GM18505 (cell line): ENCODE results near the gene F8.
"Not testable (repeated sequence)": the region's sequence is repeated elsewhere in the genome, so short reads cannot be mapped to it uniquely, and the experiment has no call there.

Experiments
- ATAC-seq: cut with Tn5 transposase; IDR thresholded peaks from one replicate; pipeline ENCODE4 v1.9.1; 2021; ENCODE audit not compliant: unreplicated experiment
- POLR2A ChIP-seq: IDR thresholded peaks from 4 replicates; pipeline ENCODE4 v1.6.1; 2011; ENCODE audit warnings: borderline replicate concordance; ENCODE audit not compliant: insufficient read depth, insufficient read length; ENCODE audit errors: extremely low read depth

Gene F8

DNA sequence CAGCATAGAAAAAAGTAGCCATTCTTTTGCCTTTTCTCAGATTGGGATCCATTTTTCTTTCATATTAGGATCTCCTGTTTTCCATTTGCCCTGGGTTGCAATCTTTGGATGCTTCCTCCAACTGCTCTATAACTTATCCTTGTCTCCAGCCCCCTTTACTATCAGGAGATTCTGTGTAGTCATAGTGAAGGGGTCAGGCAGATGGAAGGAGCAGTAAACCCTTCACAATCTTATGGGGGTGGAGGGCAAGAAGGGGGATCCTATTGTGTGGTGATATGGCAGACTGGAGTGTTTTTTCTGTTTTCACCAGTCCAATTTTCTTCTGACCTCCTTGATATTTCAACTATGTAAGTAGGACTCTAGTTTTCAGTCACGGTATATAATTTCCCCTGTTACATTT is 186.4 kb downstream of the F8 start:
- TF ChIP-seq POLR2A = no peak
- ATAC-seq = no peak

DNA sequence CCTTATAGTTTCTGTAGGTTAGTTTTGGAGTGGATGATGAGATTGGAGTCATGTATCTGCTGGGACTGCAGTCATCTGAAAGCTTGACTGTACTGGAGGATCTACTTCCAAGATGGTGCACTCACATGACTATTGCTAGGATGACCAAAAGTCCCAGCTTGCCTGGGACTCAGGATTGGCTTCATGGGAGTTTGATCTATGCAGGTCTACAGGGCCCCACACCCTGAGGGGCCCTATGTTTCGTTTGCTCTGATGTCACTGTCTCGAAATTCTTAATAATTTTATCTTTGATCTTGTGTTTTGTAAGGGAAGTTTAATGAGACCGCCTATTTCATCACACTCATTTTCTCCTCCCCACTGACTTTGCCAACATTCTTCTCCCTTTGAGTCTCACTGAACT is 188.0 kb downstream of the F8 start, which contains the start of gene SMIM9:
Gene SMIM9 (minus strand): TSS at position 101 of the 400 bp plus-strand sequence. CDS start 3,806 bp downstream, outside the sequence.
- no peak for TF ChIP-seq POLR2A
- no peak for ATAC-seq

DNA sequence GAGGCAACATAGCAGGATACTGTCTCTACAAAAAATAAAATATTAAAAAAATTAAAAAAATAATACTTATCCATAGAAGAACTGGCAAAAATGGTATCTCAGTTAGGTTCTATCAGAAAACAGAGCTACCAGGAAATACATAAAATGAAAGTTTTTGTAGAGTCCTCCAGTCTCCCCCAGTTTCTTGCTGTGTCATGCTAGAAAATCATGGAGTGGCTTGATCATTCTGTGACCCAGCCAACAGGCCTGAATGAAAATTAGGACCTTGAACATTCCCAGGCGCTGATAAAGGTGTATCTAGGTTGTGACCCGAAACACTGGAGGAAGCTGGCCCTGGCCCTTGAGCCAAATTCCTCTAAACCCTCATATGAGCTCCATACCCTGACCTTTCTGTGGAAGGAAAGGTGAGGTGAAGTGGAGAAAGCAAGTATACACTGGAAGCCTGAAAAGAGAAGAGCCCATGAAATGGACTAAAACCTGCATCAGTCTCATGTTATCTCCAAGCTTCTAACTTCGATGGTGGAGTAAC is 188.7 kb downstream of the F8 start:
- ATAC-seq = no peak
- TF ChIP-seq POLR2A = no peak

DNA sequence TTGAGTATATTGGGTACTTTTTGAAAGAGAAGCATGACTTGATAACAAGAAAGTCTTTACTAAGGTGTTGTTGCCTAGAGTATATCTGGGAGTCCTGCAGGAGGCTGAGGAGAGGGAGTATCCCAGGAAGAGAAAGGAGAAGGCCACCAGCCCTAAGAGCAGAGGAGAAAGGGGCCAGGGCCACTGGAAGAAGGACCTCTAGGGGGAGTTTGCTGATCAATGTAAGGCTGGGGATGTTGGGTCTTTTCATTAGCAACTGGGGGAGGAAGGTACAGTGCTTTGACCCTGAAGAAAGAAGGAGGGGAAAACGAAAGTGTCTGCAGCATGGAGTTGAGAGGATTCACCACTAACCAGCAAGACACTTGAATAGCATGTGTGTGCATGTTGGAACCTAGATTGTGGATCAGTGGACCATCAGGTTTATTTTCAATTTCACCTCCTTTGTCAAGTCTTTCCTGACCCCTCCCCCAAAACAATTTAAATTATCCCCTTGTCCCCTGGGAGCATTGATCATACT is 192.5 kb downstream of the F8 start:
- ATAC-seq = no peak
- no peak for TF ChIP-seq POLR2A

DNA sequence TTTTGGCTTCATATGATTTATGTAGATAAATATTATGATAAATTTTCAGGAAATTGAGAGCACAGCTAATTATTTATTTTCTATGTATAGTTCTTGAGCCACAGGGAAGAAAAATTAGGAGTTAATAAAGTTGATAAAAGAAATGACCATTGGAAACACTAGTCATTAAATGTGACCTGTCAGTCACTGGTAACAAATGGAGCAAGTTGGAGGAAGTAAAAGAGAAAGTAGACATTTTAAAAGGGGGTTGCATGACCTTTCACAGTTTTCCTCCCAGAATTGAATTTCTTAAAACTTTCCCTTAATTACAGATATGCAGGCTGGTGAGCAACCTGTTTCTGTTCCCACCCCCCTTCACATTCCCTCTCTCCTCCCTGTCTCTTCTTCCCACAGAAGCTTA is 193.4 kb downstream of the F8 start:
- no peak for ATAC-seq
- TF ChIP-seq POLR2A = no peak

DNA sequence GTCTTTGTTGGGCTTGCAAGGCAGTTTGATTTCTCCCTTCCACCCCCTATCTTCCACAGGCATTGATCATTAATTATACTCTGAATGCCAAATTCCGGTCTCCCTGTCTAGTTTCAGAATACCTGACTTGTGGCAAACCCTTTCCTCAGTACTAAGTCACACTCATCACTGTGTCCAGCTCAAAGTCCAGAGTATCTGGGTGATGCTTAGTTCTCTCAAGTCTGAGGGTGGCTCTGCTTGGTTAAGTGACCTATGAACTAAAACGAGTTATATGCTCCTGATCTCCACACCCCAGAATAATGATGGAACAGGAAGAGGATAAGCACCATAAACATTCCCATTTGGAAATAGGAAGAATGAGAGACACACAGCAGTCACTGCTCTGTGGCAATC is 194.5 kb downstream of the F8 start:
- ATAC-seq = no peak
- TF ChIP-seq POLR2A = no peak

DNA sequence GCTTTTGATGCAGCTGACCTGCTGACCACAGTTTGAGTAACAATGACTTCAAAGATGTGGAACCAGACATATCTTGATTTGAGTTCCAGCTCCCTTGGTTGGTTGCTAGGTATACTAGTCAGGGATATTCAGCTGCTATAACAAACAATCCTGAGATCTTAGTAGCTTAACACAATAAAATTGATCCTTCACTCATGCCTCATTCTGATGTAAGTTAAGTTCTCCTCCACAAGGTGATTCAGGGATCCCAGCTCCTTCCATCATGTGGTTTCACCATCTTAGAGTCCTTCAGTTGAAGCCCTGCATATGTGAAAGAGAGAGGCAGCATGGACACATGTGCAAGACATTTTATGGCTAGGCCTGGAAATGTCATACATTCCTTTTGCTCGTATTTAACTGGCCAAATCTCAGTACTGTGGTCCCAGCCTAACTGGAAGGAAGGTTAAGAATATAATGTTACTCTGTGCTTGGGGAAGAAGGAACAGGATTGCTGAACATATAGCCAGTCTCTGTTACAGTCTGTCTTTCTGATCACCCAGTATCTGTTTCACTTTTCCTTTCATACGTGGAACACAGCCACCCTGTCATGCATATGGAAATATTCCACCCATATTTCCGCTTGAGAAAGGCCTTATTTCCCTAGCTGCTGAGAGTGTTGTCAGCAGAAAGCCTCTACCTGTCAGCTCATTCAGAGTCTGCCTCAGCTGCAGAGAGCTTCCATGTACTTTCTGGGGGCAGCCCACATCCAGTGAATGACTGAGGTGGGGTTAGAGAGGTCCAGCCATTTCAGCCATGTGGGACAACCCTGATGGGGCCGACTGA is 195.1 kb downstream of the F8 start:
- ATAC-seq = peak; percentile 81
- TF ChIP-seq POLR2A = peak; percentile 28

DNA sequence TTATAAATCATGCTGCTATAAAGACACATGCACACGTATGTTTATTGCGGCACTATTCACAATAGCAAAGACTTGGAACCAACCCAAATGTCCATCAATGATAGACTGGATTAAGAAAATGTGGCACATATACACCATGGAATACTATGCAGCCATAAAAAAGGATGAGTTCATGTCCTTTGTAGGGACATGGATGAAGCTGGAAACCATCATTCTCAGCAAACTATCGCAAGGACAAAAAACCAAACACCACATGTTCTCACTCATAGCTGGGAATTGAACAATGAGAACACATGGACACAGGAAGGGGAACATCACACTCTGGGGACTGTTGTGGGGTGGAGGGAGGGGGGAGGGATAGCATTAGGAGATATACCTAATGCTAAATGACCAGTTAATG is 196.9 kb downstream of the F8 start:
- ATAC-seq = not testable (repeated sequence)

DNA sequence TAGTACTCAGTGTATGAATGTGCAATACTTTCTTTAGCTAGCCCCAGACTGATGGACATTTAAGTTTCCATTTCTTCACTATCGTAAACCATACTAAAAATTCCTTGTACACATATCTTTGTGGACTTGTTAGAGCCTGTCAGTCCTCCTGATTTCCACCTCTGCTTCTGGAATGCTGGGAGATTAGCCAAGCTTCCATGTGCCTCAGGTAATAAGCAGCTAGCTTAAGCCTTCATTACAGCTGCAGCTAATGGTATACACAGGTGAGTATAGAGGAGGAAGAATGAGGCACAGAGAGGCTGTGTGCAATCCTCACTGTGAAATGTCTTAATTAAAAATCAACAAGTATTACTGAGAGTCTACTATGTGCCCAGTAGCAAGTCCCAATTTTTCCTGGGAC is 197.9 kb downstream of the F8 start:
- no peak for TF ChIP-seq POLR2A
- ATAC-seq = no peak

DNA sequence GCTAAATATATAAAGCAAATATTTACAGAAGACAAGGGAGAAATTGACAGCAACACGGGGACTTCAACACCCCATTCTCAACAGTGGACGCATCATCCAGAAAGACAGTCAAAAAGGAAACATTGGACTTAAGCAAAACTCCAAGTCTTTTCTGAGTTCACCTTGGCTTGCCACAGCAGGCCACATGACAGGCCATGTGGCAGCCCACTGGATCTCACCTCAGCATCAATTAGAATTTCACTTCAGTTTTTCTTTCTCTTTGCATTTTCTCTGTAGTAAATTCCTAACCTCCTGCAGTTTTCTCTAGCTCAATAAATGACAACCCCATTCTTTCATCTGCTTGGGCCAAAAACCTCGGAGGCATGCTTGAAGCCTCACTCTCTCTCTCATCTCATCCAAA is 200.5 kb downstream of the F8 start:
- ATAC-seq = no peak

DNA sequence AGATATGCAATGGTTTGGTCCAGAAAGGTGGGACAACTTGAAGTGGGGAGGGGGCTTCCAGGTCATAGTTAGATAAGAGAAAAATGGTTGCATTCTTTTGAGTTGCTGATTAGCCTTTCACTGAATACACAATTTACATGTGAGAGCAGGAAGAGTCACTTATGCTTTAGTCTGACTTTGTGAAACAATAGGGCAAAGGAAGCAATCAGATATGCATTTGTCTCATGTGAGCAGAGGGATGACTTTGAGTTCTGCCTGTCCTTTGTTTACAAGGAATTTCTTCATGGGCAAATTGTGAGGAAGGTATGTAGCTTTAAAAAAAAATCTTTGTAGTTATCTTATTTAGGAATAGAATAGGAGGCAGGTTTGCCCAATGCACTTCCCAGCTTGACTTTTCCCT is 201.0 kb downstream of the F8 start:
- no peak for TF ChIP-seq POLR2A
- no peak for ATAC-seq

More for the DNA sequence above, 200.5 kb downstream of the F8 start:
- no peak for TF ChIP-seq POLR2A

DNA sequence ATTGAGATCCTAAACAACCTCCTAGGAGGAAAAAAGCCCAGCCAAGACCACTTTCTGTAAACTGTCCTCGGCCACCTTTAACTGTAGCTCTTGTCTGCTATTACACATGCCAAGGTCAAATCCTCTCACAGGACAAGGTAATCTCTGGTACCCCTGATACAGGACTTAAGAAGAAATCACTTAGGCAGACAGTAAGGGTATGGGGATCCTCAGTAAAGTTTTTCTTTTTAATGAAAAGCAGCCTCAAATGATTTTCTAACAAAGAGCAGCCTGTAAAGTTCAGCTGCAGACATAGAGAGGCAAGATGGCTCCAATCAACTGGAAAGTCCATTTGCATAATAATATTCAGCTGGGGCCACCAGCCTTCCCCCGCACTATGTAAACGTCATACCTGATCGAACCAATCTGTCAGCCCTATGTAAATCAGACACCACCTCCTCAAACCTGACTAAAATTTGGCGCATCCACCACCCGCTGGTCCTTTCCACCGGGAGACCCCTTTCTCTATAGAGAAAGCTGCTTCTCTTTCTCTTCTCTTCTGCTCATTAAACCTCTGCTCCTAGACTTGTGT is 202.7 kb downstream of the F8 start:
- ATAC-seq = no peak
- no peak for TF ChIP-seq POLR2A

DNA sequence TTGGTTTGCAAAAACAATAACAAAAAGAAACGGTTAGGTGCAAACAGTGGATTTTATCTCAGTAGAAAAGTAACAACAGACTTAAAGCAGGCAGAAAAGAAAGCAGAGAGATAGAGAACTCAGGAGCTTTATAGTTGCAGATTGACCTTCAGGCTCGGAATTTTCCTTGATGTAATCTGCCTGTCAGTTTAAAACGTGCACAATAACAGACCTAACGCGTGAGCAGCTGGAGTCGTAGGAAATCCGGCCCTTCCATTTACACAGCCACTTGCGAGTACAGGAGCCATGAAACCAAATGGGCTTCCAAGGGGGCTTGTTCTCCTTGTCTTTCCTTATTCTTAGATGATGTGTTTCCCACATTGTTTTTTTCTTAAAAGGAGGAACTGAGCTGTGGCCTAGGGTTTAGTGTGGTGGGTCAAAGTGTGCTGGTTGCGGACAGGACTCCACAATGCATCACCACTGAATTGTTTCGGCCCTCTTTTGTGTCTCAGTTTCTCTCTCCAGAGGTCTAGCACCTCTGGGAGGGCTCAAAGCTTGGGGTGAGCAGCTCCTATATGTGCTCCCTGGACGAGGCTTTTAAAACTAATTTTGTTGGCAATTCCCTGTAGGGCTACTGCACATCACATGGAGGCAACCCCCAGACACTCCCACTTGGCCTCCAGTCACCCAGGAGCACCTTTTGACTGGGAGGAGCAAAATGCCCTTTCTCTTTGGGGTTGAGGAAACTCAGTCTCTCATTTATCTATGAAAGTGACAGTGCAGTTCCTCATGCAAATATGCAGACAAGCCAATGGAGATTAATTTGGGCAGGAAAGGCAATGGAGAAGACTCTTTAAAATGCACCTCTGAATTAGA is 203.4 kb downstream of the F8 start:
- ATAC-seq = no peak
- no peak for TF ChIP-seq POLR2A

DNA sequence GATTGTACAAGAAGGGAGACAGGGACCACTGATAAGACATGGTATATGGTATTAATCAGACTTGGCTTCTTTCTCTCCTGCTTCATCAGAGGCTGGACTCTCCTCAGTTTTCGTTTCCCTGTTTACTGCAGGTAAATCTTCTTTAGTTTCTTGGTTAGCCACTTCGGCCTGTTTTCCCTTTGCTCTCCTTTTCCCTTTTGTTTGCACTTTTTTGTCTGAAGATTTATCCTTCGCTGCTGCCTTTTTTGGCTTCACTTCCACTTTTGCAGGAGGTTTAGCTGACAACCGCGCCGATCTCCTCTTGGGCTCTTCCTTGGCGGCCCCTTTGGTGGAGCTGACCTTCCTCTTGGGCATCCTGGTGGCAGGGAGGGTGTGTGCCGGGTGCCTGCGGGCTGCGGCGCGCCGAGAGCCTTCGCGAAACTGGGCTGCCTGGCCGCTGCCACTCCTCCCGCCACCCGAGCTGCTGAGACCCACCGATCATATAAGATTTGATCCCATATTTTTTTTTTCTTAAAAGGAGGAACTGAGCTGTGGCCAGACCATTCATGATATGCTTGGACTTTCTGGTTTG is 205.4 kb downstream of the F8 start:
- ATAC-seq = not testable (repeated sequence)

DNA sequence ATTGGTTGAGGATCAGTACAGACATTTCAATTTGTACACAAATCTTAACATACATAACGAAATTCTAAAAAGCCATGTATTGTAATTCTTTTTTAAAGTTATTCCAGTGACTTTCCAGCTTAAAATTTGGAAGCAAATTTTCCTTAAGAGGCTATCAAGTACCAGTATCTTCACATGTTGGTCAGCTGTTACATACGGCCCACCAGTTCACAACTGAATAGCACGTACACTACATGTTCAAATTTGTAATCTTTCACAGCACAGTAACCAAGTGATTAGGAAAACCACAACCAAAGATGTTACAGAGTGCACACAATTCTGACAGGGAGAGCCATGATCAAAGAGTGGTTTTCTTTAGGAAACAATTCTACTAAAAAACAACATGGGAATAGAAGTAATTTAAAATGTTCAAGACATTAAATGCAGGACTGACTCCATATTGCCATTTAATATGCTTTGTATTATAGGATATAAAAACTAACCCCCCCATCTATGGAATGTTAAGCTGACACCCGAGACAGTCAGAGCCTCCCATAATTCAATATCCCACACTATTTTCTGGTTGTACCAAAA is 206.1 kb downstream of the F8 start:
- not testable (repeated sequence) for ATAC-seq
